CD4-positive, CD25-positive, alpha-beta regulatory T cell (primary cell): ENCODE data around the gene FCHSD2. TPM values are rescaled to one million over a fixed set of nuclear protein-coding genes. Genes with fewer than 3 reads are reported as not detected.

Source experiments
- ATAC-seq, 2 donors: fragments of 150-1000 bp; cut with Tn5 transposase; one replicate each; pipeline ENCODE4 v1.10.0; 2021; ENCODE audit warnings: low read depth in 2 of 2, moderate number of reproducible peaks in 2 of 2, moderate library complexity in 1 of 2
- DNase-seq, 3 donors: peaks; one replicate each; pipeline versions ENCODE4 v3.0.0 to v3.0.0-alpha.2; 2012 to 2022; ENCODE audit warnings: mixed read lengths in 1 of 3
- H3K27ac ChIP-seq: one replicate; pipeline ENCODE4 v1.7.0; 2013; ENCODE audit warnings: mild to moderate bottlenecking, low read length; ENCODE audit not compliant: insufficient read depth, poor library complexity, severe bottlenecking
- H3K27me3 ChIP-seq: one replicate; pipeline ENCODE4 v1.7.0; 2013; ENCODE audit warnings: low read length; ENCODE audit not compliant: control insufficient read depth, insufficient read depth
- H3K36me3 ChIP-seq: one replicate; pipeline ENCODE4 v1.7.0; 2013; ENCODE audit warnings: mild to moderate bottlenecking, low read length, moderate library complexity; ENCODE audit not compliant: control insufficient read depth, insufficient read depth
- H3K4me1 ChIP-seq: 2 replicates; pipeline ENCODE4 v1.7.0; 2013; ENCODE audit warnings: mild to moderate bottlenecking, low read length; ENCODE audit not compliant: insufficient read depth, control insufficient read depth, poor library complexity, severe bottlenecking
- H3K4me3 ChIP-seq: one replicate; pipeline ENCODE4 v1.7.0; 2013; ENCODE audit warnings: low read depth, mild to moderate bottlenecking, low read length, moderate library complexity
- H3K9me3 ChIP-seq, 2 experiments: 1 replicate in 1 of 2; 2 replicates in 1 of 2; pipeline ENCODE4 v1.7.0; 2013; ENCODE audit warnings: low read length in 2 of 2, mild to moderate bottlenecking in 1 of 2, moderate library complexity in 1 of 2; ENCODE audit not compliant: control insufficient read depth in 2 of 2
- H3K27ac Mint-ChIP-seq, 3 donors: one replicate each; pipeline ENCODE4 v1.8.0; 2020 to 2022; ENCODE audit warnings: mild to moderate bottlenecking in 3 of 3, mixed read lengths in 3 of 3, moderate library complexity in 2 of 3
- H3K27me3 Mint-ChIP-seq: one replicate; pipeline ENCODE4 v1.8.0; 2022; ENCODE audit warnings: mild to moderate bottlenecking, mixed read lengths
- H3K36me3 Mint-ChIP-seq: one replicate; pipeline ENCODE4 v1.8.0; 2020; ENCODE audit warnings: mixed read lengths
- H3K4me1 Mint-ChIP-seq, 4 donors: one replicate each; pipeline ENCODE4 v1.8.0; 2020 to 2022; ENCODE audit warnings: mixed read lengths in 4 of 4, mild to moderate bottlenecking in 1 of 4
- H3K4me3 Mint-ChIP-seq, 4 donors: one replicate each; pipeline ENCODE4 v1.8.0; 2020 to 2022; ENCODE audit warnings: mild to moderate bottlenecking in 4 of 4, mixed read lengths in 4 of 4, moderate library complexity in 3 of 4
- H3K9me3 Mint-ChIP-seq, 7 donors: one replicate each; pipeline ENCODE4 v1.8.0; 2020 to 2022; ENCODE audit warnings: mixed read lengths in 7 of 7, mild to moderate bottlenecking in 3 of 7, moderate library complexity in 2 of 7
- polyA plus RNA-seq, 4 donors: library from polyadenylated mRNA; unstranded; fragments of 300-500 nt; fragmentation: Illumina TruSeq; gene quantifications; one replicate each; pipeline ENCODE4 v1.2.3, GENCODE V29; 2021
- total RNA-seq: library from RNA; stranded (reverse); gene quantifications from one replicate; pipeline ENCODE4 v1.2.3, GENCODE V29; 2022

FCHSD2 gene
- total and polyA plus RNA-seq, 5 donors from 2014 or later, result 13.5 to 56.6 (median 19.6) TPM

GRCh38 chr11:73159297-73159696, 17.2 kb upstream of the FCHSD2 start:
- H3K4me3 Mint-ChIP-seq, result no peak overlapping the region
- Histone ChIP-seq H3K4me3 (no peak overlapping the region), H3K27me3 (no peaks in the 10 kb centered on the region), H3K27ac (no peak overlapping the region), H3K36me3 (no peaks in the 10 kb centered on the region), H3K9me3 (no peaks in the 10 kb centered on the region), H3K4me1 (peaks cover 20% of the 10 kb centered on the region)
- H3K36me3 Mint-ChIP-seq, result no peaks in the 10 kb centered on the region
- peak overlapping the region in 1 of 3 donors; percentile 33 for H3K27ac Mint-ChIP-seq
- peaks cover 2 to 38% (median 12%) of the 10 kb centered on the region in 4 donors for H3K4me1 Mint-ChIP-seq
- DNase-seq (no peak), ATAC-seq (no peak)
- H3K27me3 Mint-ChIP-seq, result no peaks in the 10 kb centered on the region
- peaks cover 0 to 2% (median 0%) of the 10 kb centered on the region in 7 donors for H3K9me3 Mint-ChIP-seq

GRCh38 chr11:73158356-73159051, 16.4 kb upstream of the FCHSD2 start:
- ATAC-seq (no peak), DNase-seq (no peak)
- peaks cover 9 to 46% (median 19%) of the 10 kb centered on the region in 4 donors for H3K4me1 Mint-ChIP-seq
- no peak overlapping the region for H3K27ac ChIP-seq
- H3K4me1 ChIP-seq, result peaks cover 28% of the 10 kb centered on the region
- no peaks in the 10 kb centered on the region for H3K27me3 Mint-ChIP-seq
- H3K9me3 Mint-ChIP-seq, result peaks cover 0 to 2% (median 0%) of the 10 kb centered on the region in 7 donors
- no peaks in the 10 kb centered on the region for H3K36me3 Mint-ChIP-seq
- no peak overlapping the region for H3K4me3 Mint-ChIP-seq
- H3K9me3 ChIP-seq, result no peaks in the 10 kb centered on the region
- H3K36me3 ChIP-seq, result no peaks in the 10 kb centered on the region
- peak overlapping the region in 2 of 3 donors; percentile 4 to 14 for H3K27ac Mint-ChIP-seq
- H3K4me3 ChIP-seq, result no peak overlapping the region
- no peaks in the 10 kb centered on the region for H3K27me3 ChIP-seq

- Mint-ChIP-seq H3K4me3 (no peak overlapping the region), H3K27ac (peak overlapping the region in 2 of 3 donors; percentile 84 to 89), H3K36me3 (no peaks in the 10 kb centered on the region), H3K4me1 (peaks cover 16 to 58% (median 28%) of the 10 kb centered on the region in 4 donors), H3K27me3 (no peaks in the 10 kb centered on the region), H3K9me3 (peaks cover 0 to 2% (median 0%) of the 10 kb centered on the region in 7 donors)
- H3K4me3 ChIP-seq, result no peak overlapping the region
- no peaks in the 10 kb centered on the region for H3K36me3 ChIP-seq
- DNase-seq (no peak), ATAC-seq (no peak)
- H3K9me3 ChIP-seq, result no peaks in the 10 kb centered on the region
- no peaks in the 10 kb centered on the region for H3K27me3 ChIP-seq
- peaks cover 40% of the 10 kb centered on the region for H3K4me1 ChIP-seq
- H3K27ac ChIP-seq, result no peak overlapping the region
These were observed 15.2 kb upstream of the FCHSD2 start for GRCh38 chr11:73157101-73158010.

- Mint-ChIP-seq H3K4me3 (no peak overlapping the region), H3K4me1 (peaks cover 16 to 64% (median 29%) of the 10 kb centered on the region in 4 donors), H3K27ac (peak overlapping the region; percentile 13 to 97 (median 84)), H3K27me3 (no peaks in the 10 kb centered on the region), H3K36me3 (no peaks in the 10 kb centered on the region), H3K9me3 (peaks cover 0 to 2% (median 0%) of the 10 kb centered on the region in 7 donors)
- H3K9me3 ChIP-seq, result no peaks in the 10 kb centered on the region
- H3K36me3 ChIP-seq, result no peaks in the 10 kb centered on the region
- H3K4me3 ChIP-seq, result no peak overlapping the region
- H3K27ac ChIP-seq, result no peak overlapping the region
- no peaks in the 10 kb centered on the region for H3K27me3 ChIP-seq
- DNase-seq (no peak), ATAC-seq (no peak)
- H3K4me1 ChIP-seq, result peaks cover 44% of the 10 kb centered on the region
These were observed 14.6 kb upstream of the FCHSD2 start for GRCh38 chr11:73156686-73157085.

GRCh38 chr11:73156114-73156513, 14.0 kb upstream of the FCHSD2 start:
- H3K4me1 ChIP-seq, result peaks cover 44% of the 10 kb centered on the region
- ATAC-seq (no peak), DNase-seq (no peak)
- no peak overlapping the region for H3K27ac ChIP-seq
- Mint-ChIP-seq H3K4me1 (peaks cover 20 to 70% (median 30%) of the 10 kb centered on the region in 4 donors), H3K9me3 (peaks cover 0 to 2% (median 0%) of the 10 kb centered on the region in 7 donors), H3K4me3 (peak overlapping the region in 1 of 4 donors; percentile 26), H3K27me3 (no peaks in the 10 kb centered on the region), H3K27ac (peak overlapping the region; percentile 65 to 92 (median 84)), H3K36me3 (no peaks in the 10 kb centered on the region)
- no peaks in the 10 kb centered on the region for H3K9me3 ChIP-seq
- H3K4me3 ChIP-seq, result no peak overlapping the region
- no peaks in the 10 kb centered on the region for H3K36me3 ChIP-seq
- H3K27me3 ChIP-seq, result no peaks in the 10 kb centered on the region

- peaks cover 21 to 78% (median 35%) of the 10 kb centered on the region in 4 donors for H3K4me1 Mint-ChIP-seq
- H3K36me3 Mint-ChIP-seq, result no peaks in the 10 kb centered on the region
- H3K27me3 Mint-ChIP-seq, result no peaks in the 10 kb centered on the region
- Histone ChIP-seq H3K9me3 (no peaks in the 10 kb centered on the region), H3K4me3 (no peak overlapping the region), H3K4me1 (peaks cover 44% of the 10 kb centered on the region), H3K36me3 (no peaks in the 10 kb centered on the region), H3K27me3 (no peaks in the 10 kb centered on the region), H3K27ac (peak overlapping the region; percentile 45)
- H3K27ac Mint-ChIP-seq, result peak overlapping the region; percentile 21 to 82 (median 71)
- H3K4me3 Mint-ChIP-seq, result peak overlapping the region in 3 of 4 donors; percentile 33 to 70 (median 46)
- no peak for DNase-seq
- peaks cover 0 to 2% (median 0%) of the 10 kb centered on the region in 7 donors for H3K9me3 Mint-ChIP-seq
- no peak for ATAC-seq
These were observed 13.0 kb upstream of the FCHSD2 start for GRCh38 chr11:73155102-73155501.

- Histone ChIP-seq H3K27ac (peak overlapping the region; percentile 65), H3K4me3 (peak overlapping the region; percentile 44), H3K9me3 (no peaks in the 10 kb centered on the region), H3K4me1 (peaks cover 44% of the 10 kb centered on the region), H3K36me3 (no peaks in the 10 kb centered on the region), H3K27me3 (no peaks in the 10 kb centered on the region)
- H3K4me3 Mint-ChIP-seq, result peak overlapping the region; percentile 70 to 74 (median 73)
- peak overlapping the region; percentile 82 to 99 (median 93) for H3K27ac Mint-ChIP-seq
- no peaks in the 10 kb centered on the region for H3K27me3 Mint-ChIP-seq
- H3K4me1 Mint-ChIP-seq, result peaks cover 21 to 85% (median 35%) of the 10 kb centered on the region in 4 donors
- H3K36me3 Mint-ChIP-seq, result no peaks in the 10 kb centered on the region
- DNase-seq (peak in 2 of 3 donors; percentile 22 to 73), ATAC-seq (peak; percentile 31 to 55)
- peaks cover 0 to 2% (median 0%) of the 10 kb centered on the region in 7 donors for H3K9me3 Mint-ChIP-seq
These were observed 12.1 kb upstream of the FCHSD2 start for GRCh38 chr11:73154178-73154577.
